Esophagus squamous epithelium (tissue), 4 donors: ENCODE measurements around the gene ZSWIM4.

Experiments used
- CTCF ChIP-seq, 6 experiments: fragments of 450-650 bp in 4 of 6; fragments of 200-600 bp in 2 of 6; sonication (generic) in 2 of 6; IDR thresholded peaks; one replicate each; pipeline ENCODE4 v1.5.1; 2016 to 2019; ENCODE audit warnings: antibody characterized with exemption in 6 of 6, mild to moderate bottlenecking in 4 of 6, moderate library complexity in 4 of 6
- POLR2A ChIP-seq, 4 donors: fragments of 450-650 bp; IDR thresholded peaks; one replicate each; pipeline ENCODE4 v1.6.1; 2017; ENCODE audit warnings: antibody characterized with exemption in 4 of 4, mild to moderate bottlenecking in 4 of 4, moderate library complexity in 3 of 4

- TF ChIP-seq CTCF (IDR thresholded peaks at IDR 0.05) (no peak), POLR2A (IDR thresholded peaks at IDR 0.05) (no peak)
These were observed 505 bp downstream of the ZSWIM4 start for GRCh38 chr19:13795595-13796300.
